ENCODE results near the gene IGSF21.

GRCh38 chr1:18140411-18140810 is 32.8 kb downstream of the IGSF21 start:
- TF ChIP-seq CTCF (conservative IDR thresholded peaks at IDR 0.05) (no peak), ZFX (IDR thresholded peaks at IDR 0.05) (no peak)
